ENCODE results near the gene RNF121.

DNA sequence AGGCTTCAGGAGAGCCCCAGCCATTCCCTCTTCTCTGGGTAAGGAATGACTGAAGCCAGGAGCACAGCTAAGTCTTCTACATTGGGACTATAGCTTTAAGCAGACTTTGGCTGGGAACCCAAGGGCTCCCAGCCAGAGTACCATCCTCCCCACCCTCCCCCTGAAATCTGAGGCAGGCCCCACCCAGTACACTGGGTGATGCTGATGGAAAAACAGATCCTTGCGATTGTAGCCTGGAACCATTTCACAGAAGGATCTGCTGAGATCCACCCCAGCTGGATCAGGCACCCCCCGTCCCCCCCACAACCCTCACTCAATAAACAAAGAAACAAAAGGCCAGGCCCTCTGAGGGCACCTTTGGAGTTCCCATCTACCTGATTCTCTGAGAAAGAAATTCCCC lies 109.6 kb downstream of the RNF121 start:
- TF ChIP-seq, protein P1, sequence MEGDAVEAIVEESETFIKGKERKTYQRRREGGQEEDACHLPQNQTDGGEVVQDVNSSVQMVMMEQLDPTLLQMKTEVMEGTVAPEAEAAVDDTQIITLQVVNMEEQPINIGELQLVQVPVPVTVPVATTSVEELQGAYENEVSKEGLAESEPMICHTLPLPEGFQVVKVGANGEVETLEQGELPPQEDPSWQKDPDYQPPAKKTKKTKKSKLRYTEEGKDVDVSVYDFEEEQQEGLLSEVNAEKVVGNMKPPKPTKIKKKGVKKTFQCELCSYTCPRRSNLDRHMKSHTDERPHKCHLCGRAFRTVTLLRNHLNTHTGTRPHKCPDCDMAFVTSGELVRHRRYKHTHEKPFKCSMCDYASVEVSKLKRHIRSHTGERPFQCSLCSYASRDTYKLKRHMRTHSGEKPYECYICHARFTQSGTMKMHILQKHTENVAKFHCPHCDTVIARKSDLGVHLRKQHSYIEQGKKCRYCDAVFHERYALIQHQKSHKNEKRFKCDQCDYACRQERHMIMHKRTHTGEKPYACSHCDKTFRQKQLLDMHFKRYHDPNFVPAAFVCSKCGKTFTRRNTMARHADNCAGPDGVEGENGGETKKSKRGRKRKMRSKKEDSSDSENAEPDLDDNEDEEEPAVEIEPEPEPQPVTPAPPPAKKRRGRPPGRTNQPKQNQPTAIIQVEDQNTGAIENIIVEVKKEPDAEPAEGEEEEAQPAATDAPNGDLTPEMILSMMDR (IDR thresholded peaks at IDR 0.05; ENCODE audit: low read depth, low read length, poor library complexity, severe bottlenecking), result no peak
- TF ChIP-seq EZH2phosphoT487 (IDR thresholded peaks at IDR 0.05; ENCODE audit: borderline replicate concordance, low read length), result no peak

Measured in DOHH2 (cell line).